Stomach (tissue), 9 donors: ENCODE results near the gene PPP1R3D. TPM values are rescaled to one million over a fixed set of nuclear protein-coding genes. Genes with fewer than 3 reads are reported as not detected.

ENCODE experiments used
- DNase-seq, 2 donors: peaks; one replicate each; pipeline versions ENCODE4 v3.0.0 to v3.0.0-alpha.2; 2013 to 2019
- H3K27ac ChIP-seq, 5 donors: fragments of 200-600 bp in 4 of 5; sonication (generic) in 4 of 5; one replicate each; pipeline ENCODE4 v1.5.1; 2013 to 2019; ENCODE audit warnings: mild to moderate bottlenecking in 1 of 5, moderate library complexity in 1 of 5
- H3K27me3 ChIP-seq, 3 donors: fragments of 200-600 bp; sonication (generic); one replicate each; pipeline ENCODE4 v1.5.1; 2017 to 2019; ENCODE audit warnings: mixed run types in 1 of 3
- H3K36me3 ChIP-seq, 4 donors: fragments of 200-600 bp; sonication (generic); 1 replicate in 3 of 4; 2 replicates in 1 of 4; pipeline ENCODE4 v1.5.1; 2016 to 2019
- H3K4me1 ChIP-seq, 4 donors: fragments of 200-600 bp; sonication (generic); one replicate each; pipeline ENCODE4 v1.5.1; 2016 to 2019
- H3K4me3 ChIP-seq, 4 donors: fragments of 200-600 bp; sonication (generic) in 3 of 4; one replicate each; pipeline ENCODE4 v1.5.1; 2016 to 2019; ENCODE audit warnings: mild to moderate bottlenecking in 1 of 4
- H3K9me3 ChIP-seq, 4 donors: fragments of 200-600 bp; sonication (generic); one replicate each; pipeline ENCODE4 v1.5.1; 2016 to 2019
- EP300 ChIP-seq: sonication (generic); formaldehyde crosslinking; IDR thresholded peaks from one replicate; pipeline ENCODE4 v1.6.1; 2017; ENCODE audit warnings: antibody characterized with exemption
- POLR2A ChIP-seq, 4 donors: fragments of 450-650 bp; IDR thresholded peaks; one replicate each; pipeline ENCODE4 v1.6.1; 2016; ENCODE audit warnings: antibody characterized with exemption in 4 of 4, control low read depth in 2 of 4, mild to moderate bottlenecking in 1 of 4, moderate library complexity in 1 of 4
- POLR2AphosphoS5 ChIP-seq, 3 donors: sonication (generic); formaldehyde crosslinking; IDR thresholded peaks; one replicate each; pipeline ENCODE4 v1.6.1; 2016; ENCODE audit warnings: antibody characterized with exemption in 3 of 3
- WGBS, 5 donors: extraction: QIAGEN DNeasy Blood & Tissue Kit in 3 of 5; methylation state at CpG; one replicate each; pipeline versions ENCODE4 v1.1.5 to v1.1.7; 2013 to 2018; 5-methylcytosine and 5-hydroxymethylcytosine counted together
- intact Hi-C: fragments of 100-400 bp; cut with DNase I; formaldehyde crosslinking; loops from one replicate; pipeline ENCODE4 v1.15.1; 2023; ENCODE audit warnings: low total_unique reads
- polyA plus RNA-seq, 3 donors: library from polyadenylated mRNA; stranded (reverse); fragments of 200-250 nt; gene quantifications; one replicate each; pipeline ENCODE4 v1.2.3, GENCODE V29; 2013
- total RNA-seq, 5 donors: library from RNA; depleted of rRNA; stranded (reverse); fragments of >200 nt; gene quantifications; one replicate each; pipeline versions ENCODE4 v1.1.0 to v1.2.3, GENCODE V29; 2014 to 2016
- TF ChIP-seq, protein P1 (sequence below), 7 experiments: fragments of 450-650 bp in 4 of 7; fragments of 200-600 bp in 3 of 7; sonication (generic) in 3 of 7; IDR thresholded peaks; one replicate each; pipeline ENCODE4 v1.5.1; 2016 to 2019; ENCODE audit warnings: antibody characterized with exemption in 7 of 7, control low read depth in 2 of 7, mild to moderate bottlenecking in 1 of 7
- donor health status: healthy with polysubstance abuse.
- donor health status: Bipolar disorder and iron deficiency.
- donor health status: healthy.

PPP1R3D gene
- total and polyA plus RNA-seq, 8 donors, result 0.58 to 7.1 (median 3.8) TPM

DNA sequence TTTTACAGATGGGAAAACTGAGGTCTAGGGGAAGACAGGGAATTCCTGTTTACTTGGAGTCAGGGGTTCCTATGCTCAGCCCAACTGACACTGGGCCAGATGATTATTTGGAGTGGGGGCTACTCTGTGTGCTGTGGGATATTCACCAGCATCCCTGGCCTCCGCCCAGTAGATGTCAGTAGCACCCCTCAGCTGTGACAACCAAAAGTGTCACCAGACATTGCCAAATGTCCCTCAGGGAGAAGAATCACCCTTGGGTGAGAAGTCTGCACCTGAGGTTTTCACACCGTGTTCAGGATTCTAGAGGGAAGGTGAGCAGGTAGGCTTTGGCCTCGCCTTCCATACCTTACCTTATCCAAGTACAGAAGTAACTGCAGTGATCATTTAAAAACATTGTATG is 45.8 kb upstream of the PPP1R3D start:
- Histone ChIP-seq H3K27me3 (no peaks in the 10 kb centered on the region), H3K9me3 (no peaks in the 10 kb centered on the region), H3K4me3 (no peak overlapping the region), H3K4me1 (peaks cover 0 to 9% (median 2%) of the 10 kb centered on the region in 4 donors), H3K36me3 (no peaks in the 10 kb centered on the region), H3K27ac (no peak overlapping the region)
- no peak for DNase-seq
- no peak for TF ChIP-seq POLR2AphosphoS5 (IDR thresholded peaks at IDR 0.05)
- TF ChIP-seq, protein P1, sequence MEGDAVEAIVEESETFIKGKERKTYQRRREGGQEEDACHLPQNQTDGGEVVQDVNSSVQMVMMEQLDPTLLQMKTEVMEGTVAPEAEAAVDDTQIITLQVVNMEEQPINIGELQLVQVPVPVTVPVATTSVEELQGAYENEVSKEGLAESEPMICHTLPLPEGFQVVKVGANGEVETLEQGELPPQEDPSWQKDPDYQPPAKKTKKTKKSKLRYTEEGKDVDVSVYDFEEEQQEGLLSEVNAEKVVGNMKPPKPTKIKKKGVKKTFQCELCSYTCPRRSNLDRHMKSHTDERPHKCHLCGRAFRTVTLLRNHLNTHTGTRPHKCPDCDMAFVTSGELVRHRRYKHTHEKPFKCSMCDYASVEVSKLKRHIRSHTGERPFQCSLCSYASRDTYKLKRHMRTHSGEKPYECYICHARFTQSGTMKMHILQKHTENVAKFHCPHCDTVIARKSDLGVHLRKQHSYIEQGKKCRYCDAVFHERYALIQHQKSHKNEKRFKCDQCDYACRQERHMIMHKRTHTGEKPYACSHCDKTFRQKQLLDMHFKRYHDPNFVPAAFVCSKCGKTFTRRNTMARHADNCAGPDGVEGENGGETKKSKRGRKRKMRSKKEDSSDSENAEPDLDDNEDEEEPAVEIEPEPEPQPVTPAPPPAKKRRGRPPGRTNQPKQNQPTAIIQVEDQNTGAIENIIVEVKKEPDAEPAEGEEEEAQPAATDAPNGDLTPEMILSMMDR (IDR thresholded peaks at IDR 0.05), result no peak
- intact Hi-C loops, result no loop called here
- WGBS, 5 donors, result 87 to 100% (median 94%) methylated on average over 3 of the region's 3 CpGs

DNA sequence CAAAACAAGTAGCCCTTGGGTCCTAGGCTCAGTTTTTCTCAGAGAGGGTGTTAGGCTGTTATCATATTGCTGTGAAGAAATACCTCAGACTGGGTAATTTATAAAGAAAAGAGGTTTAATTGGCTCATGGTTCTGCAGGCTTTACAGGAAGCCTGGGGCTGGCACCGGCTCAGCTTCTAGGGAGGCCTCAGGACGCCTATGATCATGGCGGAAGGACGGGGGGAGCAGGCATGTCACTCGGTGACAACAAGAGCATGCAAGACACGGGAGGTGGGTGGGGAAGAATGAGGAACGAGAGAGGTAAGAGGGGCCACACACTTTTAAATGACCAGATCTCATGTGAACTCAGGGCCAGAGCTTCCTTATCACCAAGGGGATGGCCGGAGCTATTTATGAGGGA is 45.1 kb upstream of the PPP1R3D start:
- intact Hi-C loops, result no loop called here
- Histone ChIP-seq H3K27me3 (no peaks in the 10 kb centered on the region), H3K4me3 (no peak overlapping the region), H3K27ac (no peak overlapping the region), H3K4me1 (peaks cover 0 to 9% (median 2%) of the 10 kb centered on the region in 4 donors), H3K36me3 (no peaks in the 10 kb centered on the region), H3K9me3 (no peaks in the 10 kb centered on the region)
- TF ChIP-seq POLR2AphosphoS5 (IDR thresholded peaks at IDR 0.05) (no peak), POLR2A (IDR thresholded peaks at IDR 0.05) (no peak)
- TF ChIP-seq, protein P1 (IDR thresholded peaks at IDR 0.05), result no peak
- 82 to 94% (median 87%) methylated on average over 8 of the region's 8 CpGs for WGBS, 5 donors
- no peak for DNase-seq

DNA sequence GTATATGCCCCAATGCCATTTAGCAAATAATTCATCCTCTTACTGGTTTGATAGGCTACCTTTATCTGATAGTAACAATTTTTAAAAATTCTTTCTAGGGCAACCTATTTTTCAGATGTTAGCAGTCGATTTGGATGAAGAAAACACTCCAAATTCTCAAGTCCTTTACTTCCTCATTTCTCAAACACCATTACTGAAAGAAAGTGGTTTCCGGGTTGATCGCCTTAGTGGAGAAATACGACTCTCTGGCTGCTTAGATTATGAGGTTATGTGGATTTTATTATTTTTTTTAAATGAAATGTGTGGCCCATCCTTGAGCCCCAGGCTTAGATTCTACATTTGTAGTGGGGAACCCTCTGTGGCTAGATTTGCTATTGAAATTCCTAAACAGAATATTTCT is 44.4 kb upstream of the PPP1R3D start:
- TF ChIP-seq POLR2A (IDR thresholded peaks at IDR 0.05) (no peak), POLR2AphosphoS5 (IDR thresholded peaks at IDR 0.05) (no peak), EP300 (no peak)
- TF ChIP-seq, protein P1 (IDR thresholded peaks at IDR 0.05), result no peak
- Histone ChIP-seq H3K4me1 (peaks cover 0 to 9% (median 2%) of the 10 kb centered on the region in 4 donors), H3K27ac (no peak overlapping the region), H3K4me3 (no peak overlapping the region), H3K27me3 (no peaks in the 10 kb centered on the region), H3K36me3 (no peaks in the 10 kb centered on the region), H3K9me3 (no peaks in the 10 kb centered on the region)
- 70 to 82% (median 80%) methylated on average over 4 of the region's 4 CpGs for WGBS, 5 donors
- intact Hi-C loops, result no loop called here
- DNase-seq, result no peak

DNA sequence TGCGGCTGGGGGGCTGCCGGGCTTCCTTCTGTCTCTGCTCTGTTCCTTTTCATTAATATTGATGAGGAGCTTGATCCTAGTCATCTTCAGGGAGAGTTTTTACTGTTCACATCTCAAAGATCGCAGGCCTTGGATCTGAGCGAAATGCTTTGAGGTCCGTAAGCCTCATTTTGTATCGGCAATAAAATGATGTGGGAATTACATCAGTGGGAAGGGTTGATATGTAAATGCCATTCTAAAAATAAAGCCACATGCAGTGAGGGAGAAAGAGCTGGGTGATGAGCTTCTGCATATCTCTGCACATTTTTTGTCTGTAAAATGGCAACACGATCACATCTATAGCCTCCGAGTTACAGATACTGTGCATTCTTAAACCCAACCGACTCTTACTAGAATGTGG is 43.0 kb upstream of the PPP1R3D start:
- DNase-seq, result no peak
- H3K27me3 ChIP-seq, result no peaks in the 10 kb centered on the region
- H3K36me3 ChIP-seq, result no peaks in the 10 kb centered on the region
- no peak overlapping the region for H3K27ac ChIP-seq
- no peaks in the 10 kb centered on the region for H3K9me3 ChIP-seq
- intact Hi-C loops, result no loop called here
- H3K4me1 ChIP-seq, result peaks cover 0 to 5% (median under 1%) of the 10 kb centered on the region in 4 donors
- WGBS, 5 donors, result 94 to 97% (median 96%) methylated on average over 9 of the region's 9 CpGs
- no peak overlapping the region for H3K4me3 ChIP-seq
- no peak for TF ChIP-seq EP300
- TF ChIP-seq POLR2AphosphoS5 (IDR thresholded peaks at IDR 0.05), result no peak
- TF ChIP-seq, protein P1 (IDR thresholded peaks at IDR 0.05), result no peak
- TF ChIP-seq POLR2A (IDR thresholded peaks at IDR 0.05), result no peak
